Activated CD4-positive, alpha-beta T cell treated with anti-CD3 and anti-CD28 coated beads for 48 hours (primary cell): ENCODE data around the gene SORL1.
A peak's percentile ranks its signal among the peaks of the same experiment; 100 is the strongest.
"Not testable (repeated sequence)": the region's sequence is repeated elsewhere in the genome, so short reads cannot be mapped to it uniquely, and the experiment has no call there.

Experiments
- DNase-seq: peaks from one replicate; pipeline ENCODE4 v3.0.0-alpha.2; 2020

SORL1 gene

DNA sequence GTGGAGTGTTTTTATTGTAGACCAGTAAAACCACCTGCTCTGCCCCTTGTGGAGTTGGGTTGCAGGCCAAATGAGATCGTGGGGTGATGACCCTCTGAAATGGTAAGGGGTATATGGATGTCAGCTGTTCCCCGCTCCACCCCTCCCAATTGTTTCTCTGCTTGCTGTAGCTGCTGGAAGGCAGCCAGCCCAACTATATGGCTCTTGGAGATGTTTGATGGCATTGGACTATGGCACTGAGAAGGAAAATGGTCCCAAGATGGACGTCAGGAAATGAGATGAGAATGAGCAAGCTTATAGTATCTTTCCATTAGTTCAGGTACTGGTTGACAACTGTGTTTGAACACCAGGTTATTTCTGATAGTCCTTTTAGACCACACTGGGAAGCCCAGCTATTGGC lies 95.5 kb downstream of the SORL1 start:
- no peak for DNase-seq

DNA sequence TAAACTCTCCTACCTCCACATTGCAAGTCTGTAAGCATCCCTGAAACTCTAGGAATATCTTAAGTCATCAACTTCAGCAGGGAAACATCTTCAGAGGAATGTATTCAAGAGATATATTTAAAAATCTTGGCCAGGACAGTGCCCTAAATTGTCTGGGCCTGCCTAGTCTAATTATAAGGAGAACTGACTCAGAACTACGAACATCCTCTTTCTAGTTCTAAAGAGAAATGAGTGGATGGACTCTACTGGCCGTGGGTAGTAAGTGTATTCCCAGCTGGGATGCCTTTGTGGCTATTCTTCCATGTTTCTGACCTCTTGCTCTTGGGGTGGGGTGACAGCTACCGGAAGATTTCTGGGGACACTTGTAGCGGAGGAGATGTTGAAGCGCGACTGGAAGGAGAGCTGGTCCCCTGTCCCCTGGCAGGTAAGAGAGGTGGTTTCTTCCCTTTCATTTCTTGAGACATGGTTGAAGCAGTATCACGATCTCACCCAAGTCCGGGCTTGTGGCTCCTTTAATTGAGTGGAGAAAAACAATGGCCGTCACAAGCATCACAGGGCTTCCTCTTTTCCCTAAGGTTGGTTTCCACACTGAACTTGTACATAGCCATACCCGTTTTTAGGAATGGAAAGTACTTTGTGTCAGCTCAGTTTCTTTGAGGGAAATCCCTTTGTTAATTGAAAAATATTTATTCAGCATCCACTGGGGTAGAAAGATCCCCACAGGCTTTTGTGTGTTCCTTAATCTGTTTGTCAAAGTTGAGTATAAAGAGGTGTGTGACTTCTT lies 98.3 kb downstream of the SORL1 start:
- DNase-seq: no peak

DNA sequence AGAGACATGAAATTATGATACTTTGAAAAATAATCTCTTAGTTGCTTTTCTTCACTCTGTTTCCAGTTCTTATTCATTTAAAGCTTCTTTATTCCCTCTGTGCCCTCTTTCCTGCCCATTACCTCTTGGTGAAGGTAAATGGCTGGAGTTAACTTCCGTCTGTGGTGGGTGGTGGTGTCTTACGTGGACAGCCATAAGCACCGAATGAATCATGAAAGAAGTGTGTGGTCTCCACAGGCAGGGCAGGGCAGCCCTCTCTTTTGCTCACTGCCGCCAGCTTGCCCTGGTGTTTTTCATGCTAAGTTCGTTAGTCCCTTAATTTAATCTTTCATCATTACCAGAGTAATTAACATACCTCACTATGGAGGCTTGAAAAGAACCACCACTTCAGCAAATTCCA lies 99.3 kb downstream of the SORL1 start:
- DNase-seq: no peak

DNA sequence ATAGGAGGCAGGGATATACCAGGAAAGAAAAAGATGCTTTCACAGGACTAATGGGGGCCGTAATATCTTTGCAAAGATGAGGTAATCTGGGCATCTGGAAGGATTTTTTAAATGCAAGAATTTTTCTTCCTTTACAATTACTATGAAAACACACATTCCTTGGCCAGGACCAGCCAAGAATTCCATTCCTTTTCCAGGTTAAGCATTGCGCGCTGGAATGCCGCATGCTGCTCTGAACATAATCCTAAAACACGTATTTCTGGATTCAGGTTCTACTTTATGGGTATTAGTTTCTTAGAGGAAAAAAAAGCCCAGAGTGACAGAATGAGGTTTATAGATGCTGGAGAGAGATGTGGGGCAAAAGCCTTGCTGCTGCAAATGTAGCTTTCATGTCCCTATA lies 100.0 kb downstream of the SORL1 start:
- DNase-seq: no peak

DNA sequence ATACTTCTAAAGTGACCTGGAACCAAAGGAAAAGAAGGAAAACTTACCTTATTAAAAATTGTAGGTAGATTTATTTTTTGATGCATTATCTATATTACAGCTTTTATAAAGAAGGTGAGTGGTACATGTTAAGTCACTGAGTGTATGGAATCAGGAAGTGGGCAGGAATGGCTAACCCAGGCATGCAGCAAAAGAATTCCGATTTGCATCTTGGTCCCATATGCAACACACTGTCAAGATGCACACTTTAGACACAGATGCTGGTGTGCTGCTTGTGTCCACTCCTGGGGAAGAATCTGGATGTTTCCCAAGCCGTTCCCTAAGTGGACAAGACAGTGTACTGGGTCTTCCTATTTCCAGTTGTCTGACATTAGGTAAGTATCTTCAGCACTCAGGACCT lies 100.5 kb downstream of the SORL1 start:
- no peak for DNase-seq

DNA sequence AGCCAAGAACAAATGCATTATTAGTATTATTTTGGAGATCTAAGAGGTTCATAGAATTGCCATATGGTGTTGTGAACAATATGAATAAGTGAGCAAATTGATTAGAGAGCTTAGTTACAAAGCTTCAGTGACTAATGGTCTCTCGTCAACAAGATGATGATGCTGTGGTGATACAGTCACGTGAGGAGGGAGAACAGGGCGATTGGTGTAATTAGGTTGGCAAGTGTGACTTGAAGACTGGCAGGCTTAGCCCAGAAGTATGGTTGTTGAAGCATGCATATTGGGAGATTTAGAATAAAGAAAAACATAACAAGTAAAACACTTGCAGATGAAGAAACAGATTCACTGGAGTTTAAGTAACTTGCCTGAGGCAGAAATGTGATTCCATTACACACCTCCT lies 101.3 kb downstream of the SORL1 start:
- no peak for DNase-seq

DNA sequence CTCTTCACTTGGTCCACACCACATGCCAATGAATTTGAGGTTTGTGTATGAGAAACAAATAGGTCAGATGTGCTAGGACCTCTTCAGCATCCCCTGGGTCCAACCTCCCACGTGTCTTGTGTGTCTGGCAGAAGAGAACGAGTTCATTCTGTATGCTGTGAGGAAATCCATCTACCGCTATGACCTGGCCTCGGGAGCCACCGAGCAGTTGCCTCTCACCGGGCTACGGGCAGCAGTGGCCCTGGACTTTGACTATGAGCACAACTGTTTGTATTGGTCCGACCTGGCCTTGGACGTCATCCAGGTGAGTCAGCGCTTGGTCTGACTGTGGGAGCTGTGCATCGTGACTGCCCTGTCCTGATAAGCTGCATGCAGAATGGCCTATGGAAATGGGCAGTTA lies 101.7 kb downstream of the SORL1 start:
- no peak for DNase-seq

DNA sequence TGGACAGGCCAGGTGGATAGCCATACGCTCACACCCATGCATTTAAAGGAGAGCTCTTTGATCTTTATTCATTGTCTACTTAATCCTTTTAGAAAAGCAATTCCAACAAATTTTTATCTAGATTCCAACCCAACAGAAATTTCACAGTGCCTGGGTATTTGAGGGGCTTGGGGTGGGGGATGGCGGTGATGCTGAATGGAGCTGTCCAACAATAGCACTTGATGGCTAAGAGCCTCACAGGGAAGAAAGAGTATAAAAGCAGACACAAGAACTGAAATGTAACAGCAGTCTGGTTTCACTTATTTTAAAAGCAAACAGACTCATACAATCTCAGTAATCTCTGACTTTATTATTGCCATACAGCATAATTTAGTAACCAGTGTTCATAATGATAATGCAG lies 102.4 kb downstream of the SORL1 start:
- DNase-seq: no peak

DNA sequence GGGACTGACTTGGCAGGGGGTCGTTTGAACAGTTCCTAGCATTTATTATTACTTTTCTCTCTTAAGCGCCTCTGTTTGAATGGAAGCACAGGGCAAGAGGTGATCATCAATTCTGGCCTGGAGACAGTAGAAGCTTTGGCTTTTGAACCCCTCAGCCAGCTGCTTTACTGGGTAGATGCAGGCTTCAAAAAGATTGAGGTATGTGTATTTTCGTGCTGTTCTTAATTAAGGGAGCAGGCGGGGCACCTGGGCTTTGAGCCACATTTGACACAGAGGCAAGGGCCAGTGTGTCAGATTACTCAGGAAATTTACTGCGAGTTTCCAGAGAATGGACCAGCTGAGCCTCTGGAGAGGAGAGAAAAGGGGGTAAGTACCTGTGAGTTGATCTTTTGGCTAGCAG lies 103.0 kb downstream of the SORL1 start:
- no peak for DNase-seq

DNA sequence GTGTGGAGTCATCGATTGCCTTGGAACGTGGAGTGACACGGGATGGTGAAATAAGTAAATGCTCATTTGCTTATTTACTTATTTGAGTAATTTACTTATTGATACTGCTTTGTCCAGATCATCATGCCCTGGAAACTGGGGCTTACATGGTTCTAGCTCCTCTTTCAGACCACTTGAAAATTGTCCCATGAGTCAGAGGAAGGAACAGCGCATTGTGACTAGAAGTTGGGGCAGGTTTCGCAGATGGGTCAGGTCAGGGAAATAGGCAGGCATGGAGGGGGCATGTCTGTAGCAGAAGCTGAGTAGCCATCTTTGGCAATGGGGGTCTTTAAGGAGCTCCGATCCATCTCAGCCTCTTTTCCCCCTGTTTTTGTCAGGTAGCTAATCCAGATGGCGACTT lies 104.8 kb downstream of the SORL1 start:
- no peak for DNase-seq

DNA sequence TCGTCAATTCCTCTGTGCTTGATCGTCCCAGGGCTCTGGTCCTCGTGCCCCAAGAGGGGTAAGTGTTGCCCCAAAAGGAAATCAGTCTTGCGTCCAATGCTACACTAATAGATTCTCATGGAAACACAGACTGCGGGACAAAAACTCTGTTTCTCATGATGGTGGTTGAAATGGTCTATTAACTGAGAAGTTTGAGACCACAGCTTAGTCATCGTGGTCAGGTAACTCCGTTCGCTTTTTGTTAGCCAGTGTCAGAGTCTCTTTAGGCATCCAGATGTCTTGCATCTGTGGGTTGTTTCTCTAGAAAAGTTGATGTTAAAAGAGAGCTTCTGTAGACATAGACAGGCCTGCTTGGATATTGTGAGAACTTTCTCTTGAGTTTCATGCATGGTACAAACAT lies 105.2 kb downstream of the SORL1 start:
- DNase-seq: no peak

DNA sequence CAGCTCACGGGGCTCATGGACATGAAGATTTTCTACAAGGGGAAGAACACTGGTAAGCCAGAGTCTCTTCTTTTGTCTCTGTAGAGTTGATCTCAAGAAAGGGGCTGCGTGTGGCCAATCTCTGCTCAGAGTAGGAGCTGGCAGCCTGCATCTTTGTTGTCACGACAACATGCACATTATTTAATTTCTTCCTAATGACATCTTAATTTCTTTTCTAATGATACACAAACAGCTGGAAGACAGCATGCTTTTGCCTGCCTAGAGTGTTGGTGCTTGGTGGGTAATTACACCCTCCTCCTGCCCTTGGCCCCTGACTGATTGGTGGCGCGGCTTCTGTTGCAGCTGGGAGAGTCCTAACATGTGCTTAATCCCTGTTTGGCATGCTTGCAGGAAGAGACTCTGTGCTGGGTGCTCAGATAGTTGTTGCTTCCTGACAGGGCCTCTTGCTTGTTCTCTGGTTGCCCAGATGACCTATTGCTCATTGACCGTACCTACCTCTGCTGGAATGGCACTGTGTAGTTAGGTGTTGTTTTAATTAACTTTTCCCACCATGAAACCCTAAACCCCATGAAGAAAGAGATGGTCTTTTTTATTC lies 107.6 kb downstream of the SORL1 start:
- no peak for DNase-seq

DNA sequence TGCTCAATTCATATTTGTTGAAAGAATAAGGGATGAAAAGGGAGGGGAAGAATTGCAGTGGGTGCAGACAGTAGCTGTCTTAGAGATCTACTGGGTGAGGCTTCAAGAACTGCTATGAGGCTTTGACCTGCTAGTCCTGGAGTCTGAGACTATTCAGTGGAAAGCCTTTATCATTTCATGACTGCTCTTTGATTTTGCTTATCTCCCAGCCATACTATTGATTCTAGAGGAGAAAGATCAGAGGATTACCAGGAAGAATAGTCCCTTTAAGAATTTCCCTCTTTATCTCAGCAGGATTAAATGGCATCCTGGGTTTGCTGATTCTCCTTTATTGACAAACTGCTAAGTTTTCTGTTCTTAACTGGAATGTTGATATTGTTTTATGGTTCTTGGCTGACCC lies 108.1 kb downstream of the SORL1 start:
- no peak for DNase-seq

DNA sequence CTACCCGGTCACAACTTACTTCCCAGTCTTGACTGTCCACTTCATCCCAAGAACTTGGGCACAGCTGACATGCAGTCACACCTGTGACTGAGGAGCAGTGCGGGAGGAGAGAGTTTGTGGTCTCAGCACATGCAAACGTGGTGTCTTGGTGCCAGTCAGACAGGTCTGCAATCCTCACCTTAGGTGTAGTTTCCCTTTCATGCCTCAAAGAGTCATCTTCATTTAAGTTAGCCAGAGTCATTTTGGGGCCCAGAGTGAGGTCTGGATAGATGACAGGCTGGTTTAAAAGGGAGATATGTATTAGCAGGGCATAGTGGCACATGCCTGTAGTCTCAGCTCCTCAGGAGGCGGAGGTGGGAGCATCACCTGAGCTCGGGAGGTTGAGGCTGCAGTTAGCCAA lies 109.1 kb downstream of the SORL1 start:
- no peak for DNase-seq

DNA sequence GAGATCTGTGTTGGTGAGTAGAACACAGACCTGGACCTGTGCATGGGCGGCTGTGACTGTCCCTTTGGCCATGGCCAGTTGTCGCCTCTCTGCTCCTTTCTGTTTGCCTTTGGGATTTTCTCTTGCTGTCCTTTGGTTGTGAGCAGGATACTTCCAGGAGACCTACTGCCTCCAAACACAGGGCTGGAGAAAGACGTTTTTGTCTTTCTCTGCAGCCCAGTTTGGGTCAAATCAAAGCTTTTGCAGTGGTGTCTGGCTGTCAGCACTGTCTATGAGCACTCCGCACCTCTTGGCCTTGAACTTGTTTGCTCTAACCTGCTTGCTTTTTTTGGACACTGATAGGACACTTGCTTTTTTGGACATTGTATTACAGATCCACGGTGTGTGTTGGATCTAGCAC lies 109.6 kb downstream of the SORL1 start:
- no peak for DNase-seq

DNA sequence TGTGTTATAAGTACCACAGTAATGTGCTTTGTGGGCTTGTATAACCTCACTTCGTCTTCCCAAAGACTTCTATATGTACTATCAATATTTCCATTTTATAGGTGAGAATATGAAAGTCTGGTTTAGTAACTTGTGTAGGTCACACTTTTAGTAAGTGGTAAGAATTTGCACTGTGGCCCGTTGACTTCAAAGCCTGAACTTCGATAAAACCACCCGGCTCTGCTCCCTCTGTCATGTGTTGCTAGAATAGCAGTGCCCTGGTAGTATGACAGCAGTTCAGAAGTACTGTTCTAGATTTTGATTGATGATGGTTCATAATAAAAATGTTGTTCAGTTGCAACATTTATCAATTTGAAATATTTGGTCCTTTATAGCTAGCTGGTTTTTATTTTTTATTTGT lies 110.9 kb downstream of the SORL1 start:
- peak; percentile 59 for DNase-seq

DNA sequence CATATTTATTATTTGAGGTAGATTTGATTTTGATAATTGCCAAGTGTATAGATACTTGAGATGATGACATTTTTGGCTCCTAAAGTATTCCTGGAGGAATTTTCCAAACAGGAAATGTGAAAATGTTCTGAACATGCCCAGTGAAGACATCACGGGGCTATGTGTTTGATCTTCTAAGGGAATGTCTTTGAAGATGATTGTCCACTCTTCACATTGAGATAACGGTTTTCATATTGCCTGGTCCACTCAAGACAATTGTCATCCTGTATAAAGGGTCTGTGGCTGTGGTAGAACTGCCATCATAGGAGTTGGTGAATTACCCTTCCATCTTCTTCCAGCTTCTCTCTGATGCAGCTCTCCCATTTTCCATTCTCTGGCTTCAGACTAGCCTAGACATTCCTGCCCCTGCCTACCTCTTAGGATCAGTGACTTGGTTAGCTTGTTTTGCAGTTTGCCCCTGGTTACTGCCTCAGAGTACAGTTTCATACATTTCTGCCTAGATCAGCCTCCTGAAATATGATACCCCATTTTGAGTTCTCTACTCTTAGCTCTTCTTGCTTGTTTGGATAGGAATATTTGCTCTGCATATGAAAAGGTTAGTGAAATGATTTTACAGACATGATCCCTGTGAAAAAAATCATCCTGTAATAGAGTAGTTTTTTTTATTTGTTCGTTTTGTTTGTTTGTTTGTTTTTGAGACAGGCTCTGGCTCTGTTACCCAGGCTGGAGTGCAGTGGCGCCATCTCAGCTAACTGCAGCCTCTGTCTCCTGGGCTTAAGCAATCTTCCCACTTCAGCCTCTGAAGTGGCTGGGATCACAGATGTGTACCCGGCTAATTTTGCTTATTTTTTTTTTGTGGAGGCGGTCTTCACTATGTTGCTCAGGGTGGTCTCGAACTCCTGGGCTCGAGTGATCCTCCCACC lies 112.0 kb downstream of the SORL1 start:
- no peak for DNase-seq

DNA sequence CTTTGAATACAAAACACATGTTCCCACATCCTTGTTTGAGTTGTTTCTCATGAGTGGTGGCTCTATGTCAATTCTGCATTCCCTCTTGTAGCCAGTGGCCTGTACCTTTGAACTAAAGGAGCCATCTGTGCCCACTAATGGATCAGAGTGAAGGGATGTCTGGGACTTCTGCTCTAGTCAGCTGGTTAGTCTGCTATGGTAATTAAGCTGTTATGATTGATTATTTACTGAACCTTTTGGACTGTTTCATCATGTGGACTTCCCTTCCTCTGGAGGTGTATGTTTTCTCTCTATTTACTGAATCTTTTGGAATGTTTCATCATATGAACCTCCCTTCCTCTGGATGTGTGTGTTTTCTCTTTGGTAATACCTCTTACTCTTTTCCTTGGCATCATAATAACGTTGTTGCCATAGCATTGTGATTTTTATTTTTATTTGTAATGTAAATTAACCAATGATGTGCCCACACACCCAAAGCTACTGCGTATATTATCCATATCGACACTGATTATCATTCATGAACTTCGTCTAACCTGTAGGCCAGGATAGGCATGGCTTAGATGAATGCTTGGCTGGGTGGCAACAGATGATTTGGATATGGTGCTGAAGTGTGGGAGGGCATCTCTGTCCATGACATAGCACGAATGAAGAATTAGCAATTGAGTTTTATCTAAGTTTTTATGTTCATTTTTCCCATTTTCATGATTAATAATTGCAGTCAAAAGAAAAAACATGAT lies 113.0 kb downstream of the SORL1 start:
- DNase-seq: no peak

DNA sequence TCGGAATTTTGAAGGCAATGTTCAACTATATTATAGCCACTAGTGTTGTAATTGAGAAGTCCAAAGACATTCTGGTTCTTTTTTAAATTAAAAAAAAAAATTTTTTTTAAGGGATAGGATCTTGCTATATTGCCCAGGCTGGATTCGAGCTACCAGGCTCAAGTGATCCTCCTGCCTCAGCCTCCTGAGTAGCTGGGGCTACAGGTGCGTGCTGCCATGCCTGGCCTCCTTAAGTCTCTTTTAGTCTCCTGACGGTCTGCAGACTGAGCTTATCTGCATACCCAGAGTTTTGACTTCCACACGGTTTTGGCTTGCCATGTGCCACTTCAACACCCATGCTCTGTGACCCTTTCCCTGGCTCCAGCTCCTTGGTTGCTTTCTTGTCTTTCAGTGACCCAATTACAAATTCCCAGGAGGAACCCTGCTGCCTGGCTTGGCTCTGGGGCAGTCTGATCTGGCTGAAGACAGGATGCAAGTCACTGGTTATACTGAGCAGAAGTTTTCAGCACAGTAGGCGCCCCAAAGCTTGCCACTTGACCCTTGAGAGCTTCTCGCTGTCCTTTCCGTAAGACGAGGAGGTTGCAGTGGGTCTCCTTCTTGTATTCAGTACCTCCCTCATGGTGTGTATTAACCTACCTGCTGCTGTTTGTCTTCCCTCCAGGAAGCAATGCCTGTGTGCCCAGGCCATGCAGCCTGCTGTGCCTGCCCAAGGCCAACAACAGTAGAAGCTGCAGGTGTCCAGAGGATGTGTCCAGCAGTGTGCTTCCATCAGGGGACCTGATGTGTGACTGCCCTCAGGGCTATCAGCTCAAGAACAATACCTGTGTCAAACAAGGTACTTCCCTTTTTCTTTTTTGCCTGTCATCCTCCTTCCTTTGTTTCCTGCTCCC lies 114.4 kb downstream of the SORL1 start:
- DNase-seq: no peak

DNA sequence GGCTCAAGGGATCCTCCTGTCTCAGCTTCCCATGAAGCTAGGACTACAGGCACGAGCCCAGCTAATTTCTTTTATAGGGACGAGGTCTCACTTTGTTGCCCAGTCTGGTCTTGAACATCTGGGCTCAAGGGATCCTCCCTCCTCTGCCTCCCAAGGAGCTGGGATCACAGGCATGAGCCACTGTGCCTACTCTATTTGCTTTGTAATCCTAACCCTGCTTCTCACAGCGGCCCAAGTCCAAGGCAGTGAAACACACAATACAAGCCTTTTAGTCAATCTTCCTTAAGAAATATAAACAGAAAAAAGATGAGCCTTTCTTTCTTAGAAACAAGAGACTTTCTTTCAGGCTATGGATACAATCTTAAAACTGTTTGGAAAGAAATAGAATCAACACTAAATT lies 115.9 kb downstream of the SORL1 start:
- DNase-seq: no peak

DNA sequence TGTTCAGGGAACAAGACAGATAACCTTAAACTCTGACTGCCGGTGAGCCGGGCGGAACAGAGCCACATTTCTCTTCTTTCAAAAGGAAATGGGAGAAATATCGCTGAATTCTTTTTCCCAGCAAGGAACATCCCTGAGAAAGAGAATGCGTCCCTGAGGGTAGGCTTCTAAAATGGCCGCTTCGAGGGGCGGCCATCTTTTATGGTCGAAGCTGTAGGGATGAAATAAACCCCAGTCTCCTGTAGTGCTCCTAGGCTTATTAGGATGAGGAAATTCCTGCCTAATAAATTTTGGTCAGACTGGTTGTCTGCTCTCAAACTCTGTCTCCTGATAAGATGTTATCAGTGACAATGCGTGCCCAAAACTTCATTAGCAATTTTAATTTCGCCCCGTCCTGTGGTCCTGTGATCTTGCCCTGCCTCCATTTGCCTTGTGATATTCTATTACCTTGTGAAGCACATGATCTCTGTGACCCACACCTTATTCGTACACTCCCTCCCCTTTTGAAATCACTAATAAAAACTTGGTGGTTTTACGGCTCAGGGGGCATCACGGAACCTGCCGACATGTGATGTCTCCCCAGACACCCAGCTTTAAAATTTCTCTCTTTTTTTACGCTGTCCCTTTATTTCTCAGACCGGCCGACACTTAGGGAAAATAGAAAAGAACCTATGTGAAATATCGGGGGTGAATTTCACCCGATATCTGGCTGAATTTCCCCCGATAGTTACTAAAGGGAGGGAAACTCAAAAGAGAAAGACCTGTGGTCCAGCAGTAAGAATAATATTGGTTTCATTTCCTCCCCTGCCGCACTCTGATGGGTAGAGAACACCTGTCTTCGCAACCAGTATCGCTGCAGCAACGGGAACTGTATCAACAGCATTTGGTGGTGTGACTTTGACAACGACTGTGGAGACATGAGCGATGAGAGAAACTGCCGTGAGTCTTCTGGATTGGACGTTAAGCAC lies 117.5 kb downstream of the SORL1 start:
- DNase-seq: not testable (repeated sequence)
